Hematopoietic multipotent progenitor cell treated with erythropoietin and hydrocortisone succinate and interleukin-3 and kit ligand, for 17 days (in vitro differentiated cells): Measurements from ENCODE around the gene ATP8A2.
"Not testable (repeated sequence)": the region's sequence is repeated elsewhere in the genome, so short reads cannot be mapped to it uniquely, and the experiment has no call there.

Experiments used
- DNase-seq: peaks from one replicate; pipeline ENCODE4 v3.0.0-alpha.2; 2015; ENCODE audit warnings: low spot score

Gene ATP8A2

GRCh38 chr13:26046639-26047038, 674.9 kb downstream of the ATP8A2 start:
- no peak for DNase-seq

- DNase-seq: no peak
Measured at GRCh38 chr13:26047040-26047439, 675.3 kb downstream of the ATP8A2 start.

GRCh38 chr13:26048741-26049140, 677.0 kb downstream of the ATP8A2 start:
- no peak for DNase-seq

- DNase-seq: no peak
Measured at GRCh38 chr13:26050568-26051230, 678.9 kb downstream of the ATP8A2 start.

GRCh38 chr13:26051231-26051656, 679.5 kb downstream of the ATP8A2 start:
- no peak for DNase-seq

GRCh38 chr13:26051657-26052311, 680.0 kb downstream of the ATP8A2 start, which contains the start of gene SHISA2:
TSS of gene SHISA2 (minus strand) at chr13:26052016. CDS start at chr13:26050975, 1,041 bp downstream.
- no peak for DNase-seq

GRCh38 chr13:26052337-26052736, 680.6 kb downstream of the ATP8A2 start:
- no peak for DNase-seq

GRCh38 chr13:26053418-26053980, 681.7 kb downstream of the ATP8A2 start:
- DNase-seq: no peak

GRCh38 chr13:26054896-26055295, 683.1 kb downstream of the ATP8A2 start:
- no peak for DNase-seq

- no peak for DNase-seq
Measured at GRCh38 chr13:26058704-26059103, 686.9 kb downstream of the ATP8A2 start.

- no peak for DNase-seq
Measured at GRCh38 chr13:26060357-26060756, 688.6 kb downstream of the ATP8A2 start.

- no peak for DNase-seq
Measured at GRCh38 chr13:26061256-26061655, 689.5 kb downstream of the ATP8A2 start.

- no peak for DNase-seq
Measured at GRCh38 chr13:26061947-26062346, 690.2 kb downstream of the ATP8A2 start.

GRCh38 chr13:26062853-26063444, 691.2 kb downstream of the ATP8A2 start:
- DNase-seq: no peak

- DNase-seq: not testable (repeated sequence)
Measured at GRCh38 chr13:26066492-26066891, 694.7 kb downstream of the ATP8A2 start.

GRCh38 chr13:26067601-26068000, 695.8 kb downstream of the ATP8A2 start:
- DNase-seq: no peak

- not testable (repeated sequence) for DNase-seq
Measured at GRCh38 chr13:26068372-26068771, 696.6 kb downstream of the ATP8A2 start.

GRCh38 chr13:26069642-26070041, 697.9 kb downstream of the ATP8A2 start:
- not testable (repeated sequence) for DNase-seq

GRCh38 chr13:26071691-26072090, 699.9 kb downstream of the ATP8A2 start:
- no peak for DNase-seq

GRCh38 chr13:26072335-26072734, 700.6 kb downstream of the ATP8A2 start:
- not testable (repeated sequence) for DNase-seq

GRCh38 chr13:26074706-26075105, 702.9 kb downstream of the ATP8A2 start:
- no peak for DNase-seq
